Activated T-cell treated with anti-CD3 and anti-CD28 coated beads for 48 hours (primary cell): ENCODE results near the gene IPMK.

ENCODE experiments used
- DNase-seq: peaks from one replicate; pipeline ENCODE4 v3.0.0-alpha.2; 2020; ENCODE audit warnings: low read depth

Gene IPMK

DNA sequence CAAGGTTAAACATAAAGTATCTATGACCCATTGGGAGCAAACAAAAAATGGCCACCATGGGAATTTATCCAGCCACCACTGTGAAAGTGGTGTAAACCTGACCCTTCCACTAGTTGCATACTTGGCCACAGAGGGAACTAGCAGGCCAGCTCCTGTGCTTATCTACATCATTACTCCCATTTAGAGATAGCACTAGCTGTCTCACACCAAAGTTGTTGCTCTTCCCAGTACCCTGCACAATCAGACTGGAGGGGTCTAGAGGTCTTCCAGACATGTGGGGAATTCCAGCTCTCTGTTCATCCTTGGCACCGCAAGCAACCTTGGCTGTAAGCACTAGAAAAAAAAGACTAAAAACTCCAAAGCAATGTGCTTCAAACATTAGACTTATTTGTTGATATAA, 113.9 kb downstream of the IPMK start:
- no peak for DNase-seq

- peak; percentile 13 for DNase-seq
Observed at GRCh38 chr10:58152673-58153263, 114.9 kb downstream of the IPMK start.

DNA sequence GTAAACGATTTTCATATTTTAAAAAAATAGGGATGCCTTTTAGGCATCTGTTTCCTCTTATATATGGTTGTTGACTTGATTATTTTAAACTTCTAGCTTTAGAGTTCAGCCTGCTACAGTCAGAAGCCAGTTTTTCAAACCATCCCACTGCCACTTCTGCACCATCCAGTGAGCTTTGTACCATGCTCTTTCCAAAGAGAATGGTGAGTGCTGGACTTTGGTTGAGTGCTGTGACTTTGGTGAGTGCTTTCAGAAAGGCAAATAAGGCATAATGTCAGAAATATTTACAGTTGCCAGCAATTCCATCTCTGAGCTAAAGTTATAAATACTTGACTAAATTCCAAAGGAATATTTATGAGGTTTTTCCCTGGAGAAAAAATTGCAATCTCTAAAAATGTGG, 117.4 kb downstream of the IPMK start:
- no peak for DNase-seq

DNA sequence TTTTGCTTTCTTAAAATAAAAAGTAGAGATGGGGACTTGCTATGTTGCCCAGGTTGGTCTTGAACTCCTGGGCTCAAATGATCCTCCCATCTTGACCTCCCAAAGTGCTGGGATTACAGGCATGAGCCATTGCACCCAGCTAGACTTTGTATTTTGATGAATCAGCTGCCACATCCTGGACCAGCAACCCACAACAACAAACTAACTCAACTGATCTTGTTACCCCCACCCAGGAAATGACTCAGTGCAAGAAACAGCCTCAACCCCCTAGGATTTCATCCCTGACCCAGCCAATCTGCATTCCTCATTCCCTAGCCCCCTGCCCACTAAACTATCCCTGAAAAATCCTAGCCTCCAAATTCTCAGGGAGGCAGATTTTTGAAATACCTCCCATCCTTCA, 123.8 kb downstream of the IPMK start:
- DNase-seq = no peak
